Liver (tissue), 9 donors: ENCODE data around the gene LRRK1. TPM values are rescaled to one million over a fixed set of nuclear protein-coding genes. Genes with fewer than 3 reads are reported as not detected.

Source experiments
- DNase-seq: peaks from one replicate; pipeline ENCODE4 v3.0.0-alpha.2; 2017; ENCODE audit warnings: low spot score
- H3K27ac ChIP-seq, 2 donors: one replicate each; pipeline ENCODE4 v1.7.0; 2013; ENCODE audit warnings: inconsistent platforms in 2 of 2, low read length in 2 of 2, control low read depth in 1 of 2, low read depth in 1 of 2, mild to moderate bottlenecking in 1 of 2
- H3K27me3 ChIP-seq, 4 donors: one replicate each; pipeline versions ENCODE4 v1.6.1 to v1.7.0; 2013; ENCODE audit warnings: low read length in 3 of 4, inconsistent platforms in 1 of 4, mild to moderate bottlenecking in 1 of 4, moderate library complexity in 1 of 4; ENCODE audit not compliant: control insufficient read depth in 4 of 4, insufficient read depth in 4 of 4
- H3K36me3 ChIP-seq, 4 donors: one replicate each; pipeline versions ENCODE4 v1.6.1 to v1.7.0; 2013; ENCODE audit warnings: low read length in 3 of 4, mild to moderate bottlenecking in 3 of 4, low read depth in 1 of 4, moderate library complexity in 1 of 4; ENCODE audit not compliant: control insufficient read depth in 4 of 4, insufficient read depth in 3 of 4
- H3K4me1 ChIP-seq, 4 donors: one replicate each; pipeline versions ENCODE4 v1.6.1 to v1.7.0; 2013; ENCODE audit warnings: low read length in 3 of 4, mild to moderate bottlenecking in 3 of 4, moderate library complexity in 1 of 4; ENCODE audit not compliant: control insufficient read depth in 4 of 4, insufficient read depth in 4 of 4
- H3K4me3 ChIP-seq, 3 donors: one replicate each; pipeline versions ENCODE4 v1.6.1 to v1.7.0; 2013; ENCODE audit warnings: low read length in 3 of 3, control low read depth in 1 of 3, low read depth in 1 of 3, mild to moderate bottlenecking in 1 of 3
- H3K9ac ChIP-seq, 2 donors: one replicate each; pipeline ENCODE4 v1.7.0; 2013; ENCODE audit warnings: low read length in 2 of 2, mild to moderate bottlenecking in 2 of 2, moderate library complexity in 2 of 2, control low read depth in 1 of 2, low read depth in 1 of 2
- H3K9me3 ChIP-seq, 4 donors: one replicate each; pipeline versions ENCODE4 v1.6.1 to v1.7.0; 2013; ENCODE audit warnings: low read length in 3 of 4; ENCODE audit not compliant: control insufficient read depth in 4 of 4
- ATF3 ChIP-seq: IDR thresholded peaks from 2 replicates; pipeline ENCODE4 v1.6.1; 2016; ENCODE audit warnings: antibody characterized with exemption
- CTCF ChIP-seq: fragments of 150-350 bp; IDR thresholded peaks from 2 replicates; pipeline ENCODE4 v1.5.1; 2017; ENCODE audit warnings: improper control_type of control experiment, low read depth, low read length; ENCODE audit not compliant: missing input control
- EGR1 ChIP-seq, 2 donors: IDR thresholded peaks; 2 replicates each; pipeline ENCODE4 v1.6.1; 2016 to 2018; ENCODE audit warnings: antibody characterized with exemption in 2 of 2, low read depth in 2 of 2
- FOXA1 ChIP-seq: IDR thresholded peaks from 2 replicates; pipeline ENCODE4 v1.6.1; 2016; ENCODE audit warnings: antibody characterized with exemption
- FOXA2 ChIP-seq: IDR thresholded peaks from 2 replicates; pipeline ENCODE4 v1.6.1; 2016; ENCODE audit warnings: antibody characterized with exemption
- GABPA ChIP-seq, 2 donors: IDR thresholded peaks in 1 of 2; conservative IDR thresholded peaks in 1 of 2; 2 replicates each; pipeline ENCODE4 v1.6.1; 2016; ENCODE audit warnings: antibody characterized with exemption in 2 of 2, mild to moderate bottlenecking in 1 of 2, moderate library complexity in 1 of 2
- HNF4A ChIP-seq, 2 donors: conservative IDR thresholded peaks; 2 replicates each; pipeline ENCODE4 v1.6.1; 2016; ENCODE audit warnings: antibody characterized with exemption in 2 of 2, mild to moderate bottlenecking in 2 of 2
- HNF4G ChIP-seq: IDR thresholded peaks from 2 replicates; pipeline ENCODE4 v1.6.1; 2016; ENCODE audit warnings: antibody characterized with exemption
- JUND ChIP-seq, 2 donors: IDR thresholded peaks; 2 replicates each; pipeline ENCODE4 v1.6.1; 2016; ENCODE audit warnings: antibody characterized with exemption in 2 of 2
- MAX ChIP-seq: IDR thresholded peaks from 2 replicates; pipeline ENCODE4 v1.6.1; 2016; ENCODE audit warnings: antibody characterized with exemption
- NR2F2 ChIP-seq: IDR thresholded peaks from 2 replicates; pipeline ENCODE4 v1.6.1; 2016; ENCODE audit warnings: antibody characterized with exemption
- RAD21 ChIP-seq, 2 donors: IDR thresholded peaks; 2 replicates each; pipeline ENCODE4 v1.6.1; 2016; ENCODE audit warnings: antibody characterized with exemption in 2 of 2, mild to moderate bottlenecking in 2 of 2
- REST ChIP-seq: IDR thresholded peaks from 2 replicates; pipeline ENCODE4 v1.6.1; 2016; ENCODE audit warnings: antibody characterized with exemption, mild to moderate bottlenecking
- RXRA ChIP-seq, 2 donors: IDR thresholded peaks; 2 replicates each; pipeline ENCODE4 v1.6.1; 2017 to 2018; ENCODE audit warnings: antibody characterized with exemption in 2 of 2, mild to moderate bottlenecking in 1 of 2
- SP1 ChIP-seq: IDR thresholded peaks from 2 replicates; pipeline ENCODE4 v1.6.1; 2018; ENCODE audit warnings: antibody characterized with exemption, mild to moderate bottlenecking
- TAF1 ChIP-seq: conservative IDR thresholded peaks from 2 replicates; pipeline ENCODE4 v1.6.1; 2016; ENCODE audit warnings: antibody characterized with exemption, mild to moderate bottlenecking
- YY1 ChIP-seq: IDR thresholded peaks from 2 replicates; pipeline ENCODE4 v1.6.1; 2016; ENCODE audit warnings: antibody characterized with exemption, mild to moderate bottlenecking
- ZBTB33 ChIP-seq: IDR thresholded peaks from 2 replicates; pipeline ENCODE4 v1.6.1; 2016; ENCODE audit warnings: antibody characterized with exemption
- WGBS: extraction: QIAGEN DNeasy Blood & Tissue Kit; methylation state at CpG from one replicate; pipeline ENCODE4 v1.1.7; 2013; 5-methylcytosine and 5-hydroxymethylcytosine counted together
- polyA plus RNA-seq, 2 donors: library from polyadenylated mRNA; stranded (reverse) in 1 of 2; unstranded in 1 of 2; fragments of 200-250 nt in 1 of 2; fragments of >200 nt in 1 of 2; fragmentation: Nextera tagmentation in 1 of 2; extraction: Ambion mirVana in 1 of 2; gene quantifications; one replicate each; pipeline versions ENCODE4 v1.2.1 to v1.2.3, GENCODE V29; 2013 to 2015
- total RNA-seq, 2 donors: library from RNA; depleted of rRNA; stranded (reverse); fragments of >200 nt; gene quantifications; one replicate each; pipeline ENCODE4 v1.2.3, GENCODE V29; 2014
- donor health status: healthy.
- donor health status: healthy.
- donor health status: healthy.
- donor health status: healthy.
- donor health status: healthy.

The LRRK1 gene
- total and polyA plus RNA-seq, 4 donors: 1.2 to 4.4 (median 2.7) TPM

- Histone ChIP-seq H3K27ac (no peak overlapping the region), H3K9ac (no peak overlapping the region), H3K27me3 (peaks cover 0 to 9% (median 3%) of the 10 kb centered on the region in 4 donors), H3K4me3 (no peak overlapping the region), H3K36me3 (no peaks in the 10 kb centered on the region), H3K4me1 (peaks cover 0 to 10% (median 7%) of the 10 kb centered on the region in 4 donors), H3K9me3 (no peaks in the 10 kb centered on the region)
- WGBS: 70% methylated on average over 4 of the region's 4 CpGs
- TF ChIP-seq YY1: no peak
- no peak for TF ChIP-seq ATF3
- TF ChIP-seq RAD21 (IDR thresholded peaks at IDR 0.05): no peak
- TF ChIP-seq SP1: no peak
- no peak for TF ChIP-seq EGR1 (IDR thresholded peaks at IDR 0.05; ENCODE audit: low read depth in 2 of 2)
- no peak for TF ChIP-seq FOXA1
- TF ChIP-seq ZBTB33: no peak
- TF ChIP-seq MAX: no peak
- no peak for TF ChIP-seq RXRA (IDR thresholded peaks at IDR 0.05)
- no peak for TF ChIP-seq HNF4G
- no peak for TF ChIP-seq REST
- no peak for TF ChIP-seq NR2F2
- TF ChIP-seq TAF1: no peak
- TF ChIP-seq JUND (IDR thresholded peaks at IDR 0.05): no peak
- TF ChIP-seq FOXA2: no peak
- TF ChIP-seq HNF4A (conservative IDR thresholded peaks at IDR 0.05): no peak
- no peak for TF ChIP-seq GABPA (IDR thresholded peaks at IDR 0.05 in 1 of 2, conservative IDR thresholded peaks at IDR 0.05 in 1 of 2)
- TF ChIP-seq CTCF: no peak
- DNase-seq: no peak
Measured at GRCh38 chr15:100975043-100975442, 55.9 kb downstream of the LRRK1 start.
